ENCODE results near the gene COL19A1. TPM values are rescaled to one million over a fixed set of nuclear protein-coding genes. Genes with fewer than 3 reads are reported as not detected.

The COL19A1 gene
- total RNA-seq, 4 donors from 2014 or later: 0.19 TPM; not detected in 3

- intact Hi-C loops (cut with DNase I): no loop called here
- 31 to 39% methylated on average over 1 of the region's 1 CpG for WGBS, 2 donors
- no peak for DNase-seq
Measured at GRCh38 chr6:70160276-70160675, 293.9 kb downstream of the COL19A1 start.

GRCh38 chr6:70162972-70163371 lies 296.6 kb downstream of the COL19A1 start:
- Histone ChIP-seq H3K27ac (no peak overlapping the region), H3K9me3 (no peaks in the 10 kb centered on the region), H3K4me1 (peaks cover 0 to 7% (median 0%) of the 10 kb centered on the region in 3 donors), H3K27me3 (peaks cover 0 to 12% (median 0%) of the 10 kb centered on the region in 4 donors), H3K4me3 (no peak overlapping the region), H3K36me3 (no peaks in the 10 kb centered on the region)
- 70 to 79% methylated on average over 3 of the region's 3 CpGs for WGBS, 2 donors
- intact Hi-C loops (cut with DNase I): no loop called here
- no peak for TF ChIP-seq CTCF (IDR thresholded peaks at IDR 0.05)
- TF ChIP-seq POLR2A (IDR thresholded peaks at IDR 0.05): no peak
- DNase-seq: no peak

More at GRCh38 chr6:70160276-70160675, 293.9 kb downstream of the COL19A1 start:
- TF ChIP-seq POLR2A (IDR thresholded peaks at IDR 0.05) (no peak), CTCF (IDR thresholded peaks at IDR 0.05) (no peak)
- no peaks in the 10 kb centered on the region for H3K9me3 ChIP-seq
- H3K36me3 ChIP-seq: no peaks in the 10 kb centered on the region
- no peaks in the 10 kb centered on the region for H3K4me1 ChIP-seq
- H3K27me3 ChIP-seq: no peaks in the 10 kb centered on the region
- no peak overlapping the region for H3K27ac ChIP-seq
- H3K4me3 ChIP-seq: no peak overlapping the region

GRCh38 chr6:70163795-70164194 lies 297.4 kb downstream of the COL19A1 start:
- Histone ChIP-seq H3K36me3 (no peaks in the 10 kb centered on the region), H3K4me3 (no peak overlapping the region), H3K27me3 (peaks cover 0 to 12% (median 0%) of the 10 kb centered on the region in 4 donors), H3K27ac (no peak overlapping the region), H3K9me3 (no peaks in the 10 kb centered on the region), H3K4me1 (peaks cover 0 to 7% (median 0%) of the 10 kb centered on the region in 3 donors)
- intact Hi-C loops (cut with DNase I): no loop called here
- TF ChIP-seq CTCF (IDR thresholded peaks at IDR 0.05): no peak
- TF ChIP-seq POLR2A (IDR thresholded peaks at IDR 0.05): no peak
- DNase-seq: no peak
- WGBS, 2 donors: 90 to 100% methylated on average over 2 to 3 of the region's 3 CpGs

GRCh38 chr6:70164556-70164955 lies 298.2 kb downstream of the COL19A1 start:
- TF ChIP-seq CTCF (IDR thresholded peaks at IDR 0.05) (no peak), POLR2A (IDR thresholded peaks at IDR 0.05) (no peak)
- intact Hi-C loops (cut with DNase I): no loop called here
- Histone ChIP-seq H3K27me3 (peaks cover 0 to 12% (median 0%) of the 10 kb centered on the region in 4 donors), H3K4me1 (peaks cover 0 to 7% (median 0%) of the 10 kb centered on the region in 3 donors), H3K27ac (no peak overlapping the region), H3K9me3 (no peaks in the 10 kb centered on the region), H3K4me3 (no peak overlapping the region), H3K36me3 (no peaks in the 10 kb centered on the region)
- 46 to 52% methylated on average over 2 of the region's 2 CpGs for WGBS, 2 donors
- DNase-seq: no peak

GRCh38 chr6:70166088-70166958 lies 300.0 kb downstream of the COL19A1 start:
- 8 to 12% methylated on average over 24 of the region's 24 CpGs for WGBS, 2 donors
- intact Hi-C loops (cut with DNase I): no loop called here

More at GRCh38 chr6:70166088-70166958, 300.0 kb downstream of the COL19A1 start:
- TF ChIP-seq CTCF (IDR thresholded peaks at IDR 0.05) (peak in 3 of 6 experiments; percentile 23 to 49 (median 43)), POLR2A (IDR thresholded peaks at IDR 0.05) (no peak)
- H3K4me3 ChIP-seq: peak overlapping the region in 1 of 4 donors; percentile 38
- no peak for DNase-seq
- H3K9me3 ChIP-seq: no peaks in the 10 kb centered on the region
- H3K27me3 ChIP-seq: peaks cover 0 to 12% (median 0%) of the 10 kb centered on the region in 4 donors
- H3K27ac ChIP-seq: no peak overlapping the region
- no peaks in the 10 kb centered on the region for H3K36me3 ChIP-seq
- H3K4me1 ChIP-seq: peaks cover 0 to 7% (median 0%) of the 10 kb centered on the region in 3 donors
